SH-SY5Y (cell line): ENCODE results near the gene RNF141.

Experiments
- GATA2 ChIP-seq: IDR thresholded peaks from 2 replicates; pipeline ENCODE4 v1.6.1; 2011; ENCODE audit warnings: mild to moderate bottlenecking, low read depth, low read length
- GATA3 ChIP-seq: IDR thresholded peaks from 2 replicates; pipeline ENCODE4 v1.6.1; 2011; ENCODE audit warnings: low read depth, mild to moderate bottlenecking, low read length, moderate library complexity

- no peak for TF ChIP-seq GATA2
- TF ChIP-seq GATA3 = no peak
Observed at GRCh38 chr11:10515418-10515817, 25.6 kb downstream of the RNF141 start.
